Uterus (tissue), 2 donors: ENCODE data around the gene MARCOL.

ENCODE experiments used
- POLR2A ChIP-seq, 2 donors: fragments of 450-650 bp; IDR thresholded peaks; one replicate each; pipeline ENCODE4 v1.6.1; 2016; ENCODE audit warnings: antibody characterized with exemption in 2 of 2, mild to moderate bottlenecking in 1 of 2, moderate library complexity in 1 of 2
- TF ChIP-seq, protein P1 (sequence below), 4 experiments: fragments of 200-600 bp in 2 of 4; fragments of 450-650 bp in 2 of 4; sonication (generic) in 2 of 4; IDR thresholded peaks; one replicate each; pipeline ENCODE4 v1.5.1; 2016 to 2019; ENCODE audit warnings: antibody characterized with exemption in 4 of 4, mild to moderate bottlenecking in 2 of 4, moderate library complexity in 1 of 4

DNA sequence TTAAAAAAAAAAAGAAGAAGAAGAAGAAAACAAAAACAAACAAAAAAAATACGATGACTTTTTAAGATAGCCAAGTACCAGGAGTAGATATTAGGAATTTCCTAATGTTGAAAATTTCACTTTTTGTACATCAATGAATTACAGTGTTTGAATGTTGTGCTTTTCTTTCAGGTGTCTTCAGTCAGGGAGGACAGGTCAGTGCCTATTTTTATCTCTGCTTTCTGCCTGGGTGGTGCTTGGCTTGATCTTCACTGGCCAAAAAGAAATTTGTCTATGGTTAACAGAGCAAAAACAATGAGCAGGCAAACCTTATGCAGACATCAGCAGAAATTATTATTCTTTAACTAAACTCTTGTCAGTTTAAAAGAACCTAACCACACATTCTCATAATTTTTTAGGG lies 32.5 kb upstream of the MARCOL start:
- TF ChIP-seq, protein P1, sequence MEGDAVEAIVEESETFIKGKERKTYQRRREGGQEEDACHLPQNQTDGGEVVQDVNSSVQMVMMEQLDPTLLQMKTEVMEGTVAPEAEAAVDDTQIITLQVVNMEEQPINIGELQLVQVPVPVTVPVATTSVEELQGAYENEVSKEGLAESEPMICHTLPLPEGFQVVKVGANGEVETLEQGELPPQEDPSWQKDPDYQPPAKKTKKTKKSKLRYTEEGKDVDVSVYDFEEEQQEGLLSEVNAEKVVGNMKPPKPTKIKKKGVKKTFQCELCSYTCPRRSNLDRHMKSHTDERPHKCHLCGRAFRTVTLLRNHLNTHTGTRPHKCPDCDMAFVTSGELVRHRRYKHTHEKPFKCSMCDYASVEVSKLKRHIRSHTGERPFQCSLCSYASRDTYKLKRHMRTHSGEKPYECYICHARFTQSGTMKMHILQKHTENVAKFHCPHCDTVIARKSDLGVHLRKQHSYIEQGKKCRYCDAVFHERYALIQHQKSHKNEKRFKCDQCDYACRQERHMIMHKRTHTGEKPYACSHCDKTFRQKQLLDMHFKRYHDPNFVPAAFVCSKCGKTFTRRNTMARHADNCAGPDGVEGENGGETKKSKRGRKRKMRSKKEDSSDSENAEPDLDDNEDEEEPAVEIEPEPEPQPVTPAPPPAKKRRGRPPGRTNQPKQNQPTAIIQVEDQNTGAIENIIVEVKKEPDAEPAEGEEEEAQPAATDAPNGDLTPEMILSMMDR (IDR thresholded peaks at IDR 0.05), result no peak
- no peak for TF ChIP-seq POLR2A (IDR thresholded peaks at IDR 0.05)
